ENCODE measurements around the gene TTLL7. TPM values are rescaled to one million over a fixed set of nuclear protein-coding genes. Genes with fewer than 3 reads are reported as not detected.
"Not testable (repeated sequence)": the region's sequence is repeated elsewhere in the genome, so short reads cannot be mapped to it uniquely, and the experiment has no call there.

The TTLL7 gene
- total RNA-seq, 4 donors from 2014 or later = 0.95 to 7.6 (median 3.8) TPM

- no peak for DNase-seq (ENCODE audit: low spot score in 2 of 2)
- intact Hi-C loops (cut with DNase I; ENCODE audit: low total_unique reads) = no loop called here
- TF ChIP-seq POLR2A (IDR thresholded peaks at IDR 0.05) (no peak), CTCF (IDR thresholded peaks at IDR 0.05) (no peak)
- 91 to 95% methylated on average over 1 of the region's 1 CpG for WGBS, 2 donors
- H3K4me3 ChIP-seq (ENCODE audit: low read depth, poor library complexity, severe bottlenecking) = no peak overlapping the region
Measured at GRCh38 chr1:83919872-83920271, 79.1 kb downstream of the TTLL7 start.

GRCh38 chr1:83918688-83919285, 80.1 kb downstream of the TTLL7 start:
- TF ChIP-seq CTCF (IDR thresholded peaks at IDR 0.05) (no peak), POLR2A (IDR thresholded peaks at IDR 0.05) (no peak)
- DNase-seq (ENCODE audit: low spot score in 2 of 2) = no peak
- WGBS, 2 donors = 41 to 100% methylated on average over 2 of the region's 2 CpGs
- H3K4me3 ChIP-seq (ENCODE audit: low read depth, poor library complexity, severe bottlenecking) = no peak overlapping the region
- intact Hi-C loops (cut with DNase I; ENCODE audit: low total_unique reads) = no loop called here

GRCh38 chr1:83917959-83918358, 81.0 kb downstream of the TTLL7 start:
- 87 to 92% methylated on average over 1 of the region's 1 CpG for WGBS, 2 donors
- TF ChIP-seq CTCF (IDR thresholded peaks at IDR 0.05) (no peak), POLR2A (IDR thresholded peaks at IDR 0.05) (no peak)
- no peak overlapping the region for H3K4me3 ChIP-seq (ENCODE audit: low read depth, poor library complexity, severe bottlenecking)
- intact Hi-C loops (cut with DNase I; ENCODE audit: low total_unique reads) = no loop called here
- DNase-seq (ENCODE audit: low spot score in 2 of 2) = no peak

GRCh38 chr1:83916094-83916493, 82.8 kb downstream of the TTLL7 start:
- H3K4me3 ChIP-seq (ENCODE audit: low read depth, poor library complexity, severe bottlenecking); intact Hi-C loops (cut with DNase I; ENCODE audit: low total_unique reads); DNase-seq (ENCODE audit: low spot score in 2 of 2): not testable (repeated sequence)
- 100% methylated on average over 1 of the region's 1 CpG for WGBS, 2 donors

GRCh38 chr1:83912876-83913275, 86.1 kb downstream of the TTLL7 start:
- TF ChIP-seq POLR2A (IDR thresholded peaks at IDR 0.05) = no peak
- TF ChIP-seq CTCF (IDR thresholded peaks at IDR 0.05) = no peak
- DNase-seq (ENCODE audit: low spot score in 2 of 2) = no peak
- intact Hi-C loops (cut with DNase I; ENCODE audit: low total_unique reads) = no loop called here
- H3K4me3 ChIP-seq (ENCODE audit: low read depth, poor library complexity, severe bottlenecking) = no peak overlapping the region
- 71 to 78% methylated on average over 2 of the region's 2 CpGs for WGBS, 2 donors

GRCh38 chr1:83910461-83910860, 88.5 kb downstream of the TTLL7 start:
- no peak for DNase-seq (ENCODE audit: low spot score in 2 of 2)
- no peak overlapping the region for H3K4me3 ChIP-seq (ENCODE audit: low read depth, poor library complexity, severe bottlenecking)
- 40 to 47% methylated on average over 3 of the region's 3 CpGs for WGBS, 2 donors
- intact Hi-C loops (cut with DNase I; ENCODE audit: low total_unique reads) = no loop called here
- TF ChIP-seq POLR2A (IDR thresholded peaks at IDR 0.05) (no peak), CTCF (IDR thresholded peaks at IDR 0.05) (no peak)
